AG10803 (cell line): ENCODE results near the gene PGA5.

Source experiments
- DNase-seq: peaks from one replicate; pipeline ENCODE4 v3.0.0; 2010; ENCODE audit warnings: low read depth
- H3K4me3 ChIP-seq: 2 replicates; pipeline ENCODE4 v1.5.1; 2011; ENCODE audit warnings: mild to moderate bottlenecking, low read length, control low read depth
- TF ChIP-seq, protein P1 (sequence below): conservative IDR thresholded peaks from 2 replicates; pipeline ENCODE4 v1.5.1; 2011; ENCODE audit warnings: mild to moderate bottlenecking, low read length, control low read depth, inconsistent platforms

Gene PGA5

DNA sequence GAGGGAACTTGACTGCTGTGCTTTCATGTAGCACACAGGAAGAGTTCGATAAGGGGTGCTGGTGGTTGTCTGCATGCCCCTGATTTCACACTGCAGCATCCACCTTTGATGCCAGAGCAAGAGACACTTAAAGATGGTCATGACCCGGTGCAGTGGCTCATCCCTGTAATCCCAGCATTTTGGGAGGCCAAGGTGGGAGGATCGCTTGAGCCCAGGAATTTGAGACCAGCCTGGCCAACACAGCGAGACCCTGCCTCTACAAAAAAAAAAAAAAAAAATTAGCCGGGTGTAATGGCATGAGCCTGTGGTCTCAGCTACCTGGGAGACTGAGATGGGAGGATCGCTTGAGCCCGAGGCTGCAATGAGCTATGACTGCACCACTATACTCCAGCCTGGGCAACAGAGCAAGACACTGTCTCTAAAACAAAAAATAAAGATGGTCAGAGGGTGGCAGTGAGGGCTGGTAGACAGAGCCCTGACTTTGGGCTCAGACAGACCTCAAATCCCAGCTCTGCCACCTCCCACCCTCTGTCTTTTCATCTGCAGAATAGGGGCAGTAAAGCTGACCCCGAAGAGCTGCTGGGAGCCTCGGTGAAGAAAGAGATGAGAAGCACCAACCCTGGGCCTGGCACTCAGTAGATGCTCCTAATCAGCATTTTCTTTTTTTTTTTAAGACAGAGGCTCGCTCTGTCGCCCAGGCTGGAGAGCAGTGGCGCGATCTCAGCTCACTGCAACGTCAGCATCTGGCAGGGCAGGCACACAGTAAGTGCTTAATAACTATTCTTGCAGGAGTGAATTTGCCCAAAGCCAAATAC lies 36.4 kb downstream of the PGA5 start:
- no peak for DNase-seq
- TF ChIP-seq, protein P1, sequence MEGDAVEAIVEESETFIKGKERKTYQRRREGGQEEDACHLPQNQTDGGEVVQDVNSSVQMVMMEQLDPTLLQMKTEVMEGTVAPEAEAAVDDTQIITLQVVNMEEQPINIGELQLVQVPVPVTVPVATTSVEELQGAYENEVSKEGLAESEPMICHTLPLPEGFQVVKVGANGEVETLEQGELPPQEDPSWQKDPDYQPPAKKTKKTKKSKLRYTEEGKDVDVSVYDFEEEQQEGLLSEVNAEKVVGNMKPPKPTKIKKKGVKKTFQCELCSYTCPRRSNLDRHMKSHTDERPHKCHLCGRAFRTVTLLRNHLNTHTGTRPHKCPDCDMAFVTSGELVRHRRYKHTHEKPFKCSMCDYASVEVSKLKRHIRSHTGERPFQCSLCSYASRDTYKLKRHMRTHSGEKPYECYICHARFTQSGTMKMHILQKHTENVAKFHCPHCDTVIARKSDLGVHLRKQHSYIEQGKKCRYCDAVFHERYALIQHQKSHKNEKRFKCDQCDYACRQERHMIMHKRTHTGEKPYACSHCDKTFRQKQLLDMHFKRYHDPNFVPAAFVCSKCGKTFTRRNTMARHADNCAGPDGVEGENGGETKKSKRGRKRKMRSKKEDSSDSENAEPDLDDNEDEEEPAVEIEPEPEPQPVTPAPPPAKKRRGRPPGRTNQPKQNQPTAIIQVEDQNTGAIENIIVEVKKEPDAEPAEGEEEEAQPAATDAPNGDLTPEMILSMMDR = no peak
- no peak overlapping the region for H3K4me3 ChIP-seq

DNA sequence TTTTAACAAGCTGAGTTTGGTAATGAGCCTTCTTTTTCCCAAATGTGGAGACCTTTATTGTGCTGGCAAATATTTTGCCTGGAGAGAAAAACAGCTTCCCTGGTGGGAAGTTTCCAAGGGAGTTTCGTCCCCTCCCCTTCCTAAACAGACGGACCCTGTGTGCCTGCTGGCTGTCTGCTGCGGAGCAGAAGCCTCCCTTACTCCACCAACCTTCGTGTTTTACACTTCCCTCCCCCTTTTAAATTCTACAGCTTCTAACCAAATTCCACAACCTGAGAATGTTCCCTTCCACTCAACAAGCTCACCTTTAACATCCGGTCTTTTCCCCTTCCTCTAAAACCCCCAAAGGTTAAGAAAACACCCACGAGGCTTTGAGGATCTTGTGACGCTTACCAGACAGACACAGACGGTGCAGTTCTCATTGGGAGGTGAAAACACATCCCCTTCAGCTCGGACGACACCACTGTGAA lies 37.1 kb downstream of the PGA5 start:
- TF ChIP-seq, protein P1 = no peak
- DNase-seq = no peak

DNA sequence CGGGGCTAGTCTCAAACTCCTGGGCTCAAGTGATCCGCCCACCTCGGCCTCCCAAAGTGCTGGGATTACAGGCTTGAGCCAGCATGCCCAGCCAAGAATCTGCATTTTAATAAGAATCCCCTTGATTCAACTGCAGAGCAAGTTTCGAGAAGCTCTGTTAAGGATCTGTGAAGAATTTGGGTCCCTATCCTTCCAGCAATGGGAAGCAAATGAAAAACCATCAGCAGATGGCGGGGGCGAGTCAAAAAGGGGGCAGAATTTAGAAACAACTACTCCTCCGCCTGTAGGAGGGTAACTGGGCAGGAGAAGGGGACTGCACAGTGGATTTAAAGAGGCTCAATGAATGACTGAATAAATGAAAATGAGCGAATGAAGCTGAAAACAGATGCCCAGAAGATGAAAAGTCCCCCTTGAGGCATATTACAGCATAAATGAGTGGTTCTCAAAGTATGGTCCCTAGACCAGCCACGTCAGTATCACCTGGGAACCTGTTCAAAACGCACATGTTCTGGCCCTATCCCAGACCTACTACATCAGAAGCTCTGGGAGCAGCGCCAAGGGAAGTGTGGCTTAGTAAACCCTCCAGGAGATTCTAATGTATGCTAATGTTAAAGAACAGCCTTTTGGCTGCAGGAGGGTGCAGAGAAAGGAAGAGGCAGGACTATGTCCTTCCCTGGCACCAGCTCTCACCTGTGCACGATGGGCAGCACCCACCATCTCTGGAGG lies 39.1 kb downstream of the PGA5 start:
- no peak overlapping the region for H3K4me3 ChIP-seq
- TF ChIP-seq, protein P1 = no peak
- DNase-seq = no peak

More for the DNA sequence above, 37.1 kb downstream of the PGA5 start:
- no peak overlapping the region for H3K4me3 ChIP-seq

DNA sequence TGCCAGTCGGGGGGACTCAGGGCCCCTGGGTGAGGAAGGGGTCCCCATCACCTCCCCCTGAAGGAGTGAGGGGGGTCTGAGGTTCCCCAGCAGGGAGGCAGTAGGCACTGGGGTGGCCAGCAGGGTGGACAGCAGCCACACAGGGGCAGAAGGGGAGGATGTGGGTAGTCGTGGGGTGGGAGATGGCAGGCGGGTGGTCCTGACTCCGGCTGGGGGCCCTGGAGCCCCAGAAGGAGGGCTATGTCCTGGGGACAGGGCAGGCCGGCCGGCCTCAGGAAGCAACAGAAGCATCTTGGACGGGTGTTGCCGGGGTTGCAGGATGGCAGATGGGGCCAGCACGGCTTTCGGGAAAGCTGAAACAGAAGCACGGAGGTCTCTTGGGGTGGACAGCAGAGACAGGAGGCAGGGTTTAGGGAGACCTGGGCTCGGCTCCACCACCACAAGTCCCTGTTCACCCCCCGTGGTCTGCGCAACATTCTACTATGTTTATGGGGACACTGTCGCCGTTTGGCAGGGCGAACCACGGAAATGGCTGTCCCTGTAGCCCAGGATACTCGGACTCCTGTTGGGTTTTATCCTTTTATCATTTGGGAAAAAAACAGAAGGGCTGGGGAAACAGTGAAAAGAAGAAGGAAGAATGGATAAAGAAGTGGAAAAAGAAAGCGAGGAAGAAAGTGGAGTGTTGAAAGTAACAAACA lies 40.1 kb downstream of the PGA5 start:
- H3K4me3 ChIP-seq = no peak overlapping the region
- TF ChIP-seq, protein P1 = no peak
- no peak for DNase-seq

DNA sequence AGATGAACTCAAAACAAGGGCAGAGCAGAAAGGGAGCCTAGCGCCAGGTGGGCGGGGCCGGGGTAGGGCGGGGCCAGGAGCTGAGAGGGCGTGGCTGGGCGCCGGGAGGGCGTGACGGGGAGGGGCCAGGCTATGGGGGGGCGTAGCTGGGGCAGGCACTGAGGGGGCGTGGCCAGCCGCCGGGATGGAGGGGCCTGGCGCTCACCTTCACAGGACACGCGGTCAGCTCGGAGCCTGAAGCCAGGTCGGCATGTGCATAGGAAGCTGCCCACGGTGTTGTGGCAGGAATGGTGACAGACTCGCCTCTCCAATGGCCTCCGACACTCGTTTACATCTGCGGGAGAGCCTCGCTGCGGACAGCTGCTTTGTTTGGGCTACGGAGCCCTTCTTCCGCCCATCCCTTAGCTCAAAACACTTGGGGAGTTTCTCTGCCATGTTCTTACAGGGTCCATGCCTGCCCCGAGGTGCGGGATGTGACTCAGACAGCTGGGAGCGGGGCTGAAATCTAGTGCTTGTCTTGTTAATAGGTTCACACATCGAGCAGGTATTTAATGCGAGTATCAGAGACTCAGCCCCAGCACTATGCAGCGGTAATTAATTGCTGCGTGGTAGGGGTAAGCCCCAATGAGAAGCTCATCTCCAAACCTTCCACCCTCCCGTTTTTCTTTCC lies 40.7 kb downstream of the PGA5 start:
- TF ChIP-seq, protein P1 = no peak
- no peak for DNase-seq
- no peak overlapping the region for H3K4me3 ChIP-seq

DNA sequence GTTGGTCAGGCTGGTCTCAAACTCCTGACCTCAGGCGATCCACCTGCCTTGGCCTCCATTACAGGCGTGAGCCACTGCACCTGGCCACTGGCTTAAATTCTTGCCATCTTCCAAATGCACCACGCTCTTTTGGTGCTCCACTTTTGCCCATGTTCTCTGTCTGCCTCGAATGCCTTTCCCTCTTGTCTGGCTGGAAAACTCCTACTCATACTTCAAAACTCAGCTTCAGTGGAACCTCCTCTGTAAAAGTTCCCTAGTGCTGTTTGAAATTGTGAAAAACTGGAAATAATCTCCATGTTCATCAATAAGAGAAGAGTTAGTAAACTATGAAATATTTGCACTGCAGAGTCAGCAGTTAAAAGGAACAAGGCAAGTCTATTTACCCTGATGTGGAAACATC lies 42.6 kb downstream of the PGA5 start:
- no peak overlapping the region for H3K4me3 ChIP-seq
- TF ChIP-seq, protein P1 = no peak
- DNase-seq = no peak
